ENCODE data around the gene CCDC110.

GRCh38 chr4:185461565-185461964, 10.0 kb downstream of the CCDC110 start:
- TF ChIP-seq CTCF (IDR thresholded peaks at IDR 0.05), result no peak
- no peak for TF ChIP-seq POLR2AphosphoS5 (IDR thresholded peaks at IDR 0.05)
- no peak for TF ChIP-seq POLR2A (IDR thresholded peaks at IDR 0.05)
